Measurements from ENCODE around the gene EMC9. TPM values are rescaled to one million over a fixed set of nuclear protein-coding genes. Genes with fewer than 3 reads are reported as not detected.

EMC9 gene
- total RNA-seq, 1 donor from 2014 or later = 23.8 TPM

GRCh38 chr14:24162093-24162492, 20.7 kb upstream of the EMC9 start:
- peaks cover 38% of the 10 kb centered on the region for H3K4me1 ChIP-seq
- no peaks in the 10 kb centered on the region for H3K9me3 ChIP-seq

GRCh38 chr14:24160850-24161804, 19.7 kb upstream of the EMC9 start, which contains the start of gene IRF9:
TSS of gene IRF9 (plus strand) at chr14:24161265. CDS start at chr14:24162145, 880 bp downstream.
- H3K4me3 ChIP-seq = peak within 1 kb of the TSS; percentile 58
- peaks cover 0 to 59% of the 10 kb centered on the region in 2 donors for H3K36me3 ChIP-seq
- no peaks in the 10 kb centered on the region for H3K9me3 ChIP-seq
- peak; percentile 82 to 98 (median 88) for TF ChIP-seq CTCF (IDR thresholded peaks at IDR 0.05)
- TF ChIP-seq POLR2AphosphoS5 (IDR thresholded peaks at IDR 0.05; ENCODE audit: insufficient read depth in 1 of 2, low read depth in 1 of 2) = peak; percentile 91 to 98
- peak in 1 of 2 donors; percentile 40 for TF ChIP-seq POLR2A (IDR thresholded peaks at IDR 0.05)
- H3K4me1 ChIP-seq = peaks cover 38% of the 10 kb centered on the region
- peak within 1 kb of the TSS; percentile 95 for H3K27ac ChIP-seq
- intact Hi-C loops (cut with DNase I) = no loop called here
- H3K27me3 ChIP-seq = no peaks in the 10 kb centered on the region
- DNase-seq (ENCODE audit: extremely low spot score in 2 of 2) = peak in 1 of 2 donors; percentile 97

More at GRCh38 chr14:24162093-24162492, 20.7 kb upstream of the EMC9 start:
- Histone ChIP-seq H3K36me3 (peaks cover 0 to 60% of the 10 kb centered on the region in 2 donors), H3K27me3 (no peaks in the 10 kb centered on the region), H3K27ac (peak overlapping the region; percentile 95), H3K4me3 (peak overlapping the region; percentile 58)
- DNase-seq (ENCODE audit: extremely low spot score in 2 of 2) = no peak
- intact Hi-C loops (cut with DNase I) = no loop called here
- no peak for TF ChIP-seq POLR2AphosphoS5 (IDR thresholded peaks at IDR 0.05; ENCODE audit: insufficient read depth in 1 of 2, low read depth in 1 of 2)
- TF ChIP-seq CTCF (IDR thresholded peaks at IDR 0.05) = no peak
- no peak for TF ChIP-seq POLR2A (IDR thresholded peaks at IDR 0.05)

- DNase-seq (ENCODE audit: extremely low spot score in 2 of 2) = no peak
- H3K27me3 ChIP-seq = no peaks in the 10 kb centered on the region
- peaks cover 38% of the 10 kb centered on the region for H3K4me1 ChIP-seq
- H3K9me3 ChIP-seq = no peaks in the 10 kb centered on the region
- H3K4me3 ChIP-seq = peak overlapping the region in 1 of 2 donors; percentile 58
- intact Hi-C loops (cut with DNase I) = no loop called here
- H3K36me3 ChIP-seq = peaks cover 0 to 59% of the 10 kb centered on the region in 2 donors
- TF ChIP-seq POLR2A (IDR thresholded peaks at IDR 0.05) (no peak), CTCF (IDR thresholded peaks at IDR 0.05) (no peak), POLR2AphosphoS5 (IDR thresholded peaks at IDR 0.05; ENCODE audit: insufficient read depth in 1 of 2, low read depth in 1 of 2) (no peak)
- peak overlapping the region; percentile 95 for H3K27ac ChIP-seq
Observed at GRCh38 chr14:24160499-24160849, 19.1 kb upstream of the EMC9 start.

- Histone ChIP-seq H3K4me3 (no peak overlapping the region), H3K36me3 (peaks cover 0 to 59% of the 10 kb centered on the region in 2 donors), H3K27ac (peak overlapping the region; percentile 95), H3K4me1 (peaks cover 38% of the 10 kb centered on the region), H3K27me3 (no peaks in the 10 kb centered on the region), H3K9me3 (no peaks in the 10 kb centered on the region)
- TF ChIP-seq POLR2A (IDR thresholded peaks at IDR 0.05) (no peak), POLR2AphosphoS5 (IDR thresholded peaks at IDR 0.05; ENCODE audit: insufficient read depth in 1 of 2, low read depth in 1 of 2) (no peak), CTCF (IDR thresholded peaks at IDR 0.05) (no peak)
- intact Hi-C loops (cut with DNase I) = no loop called here
- no peak for DNase-seq (ENCODE audit: extremely low spot score in 2 of 2)
Observed at GRCh38 chr14:24159777-24160498, 18.5 kb upstream of the EMC9 start.

Data from vagina (tissue), 2 donors.